CD4-positive, alpha-beta T cell treated with Interleukin-2 at 100 ng/mL for 4 hours (primary cell): ENCODE data around the gene CKAP2.
"Not testable (repeated sequence)": the region's sequence is repeated elsewhere in the genome, so short reads cannot be mapped to it uniquely, and the experiment has no call there.

Experiments used
- DNase-seq: peaks from one replicate; pipeline ENCODE4 v3.0.0-alpha.2; 2020; ENCODE audit warnings: low spot score

CKAP2 gene

GRCh38 chr13:52451135-52451804 is 4.0 kb upstream of the CKAP2 start:
- DNase-seq, result no peak

- no peak for DNase-seq
Observed at GRCh38 chr13:52452470-52452869, 2.8 kb upstream of the CKAP2 start.

GRCh38 chr13:52454459-52454819 is 839 bp upstream of the CKAP2 start:
- peak; percentile 13 for DNase-seq

- DNase-seq, result peak; percentile 76
Observed at GRCh38 chr13:52455677-52456041, 381 bp downstream of the CKAP2 start.

GRCh38 chr13:52459668-52460067 is 4.4 kb downstream of the CKAP2 start:
- no peak for DNase-seq

GRCh38 chr13:52461265-52461664 is 6.0 kb downstream of the CKAP2 start:
- DNase-seq, result no peak

- DNase-seq, result no peak
Observed at GRCh38 chr13:52463526-52463925, 8.2 kb downstream of the CKAP2 start.

GRCh38 chr13:52468487-52468886 is 13.2 kb downstream of the CKAP2 start:
- DNase-seq, result not testable (repeated sequence)

- DNase-seq, result not testable (repeated sequence)
Observed at GRCh38 chr13:52480677-52481428, 25.6 kb downstream of the CKAP2 start.

GRCh38 chr13:52487078-52487477 is 31.8 kb downstream of the CKAP2 start:
- not testable (repeated sequence) for DNase-seq

- not testable (repeated sequence) for DNase-seq
Observed at GRCh38 chr13:52488763-52489162, 33.5 kb downstream of the CKAP2 start.

GRCh38 chr13:52491015-52491414 is 35.7 kb downstream of the CKAP2 start:
- not testable (repeated sequence) for DNase-seq

GRCh38 chr13:52494241-52494640 is 39.0 kb downstream of the CKAP2 start:
- not testable (repeated sequence) for DNase-seq

- not testable (repeated sequence) for DNase-seq
Observed at GRCh38 chr13:52497979-52498378, 42.7 kb downstream of the CKAP2 start.

GRCh38 chr13:52502277-52502676 is 47.0 kb downstream of the CKAP2 start:
- not testable (repeated sequence) for DNase-seq

- not testable (repeated sequence) for DNase-seq
Observed at GRCh38 chr13:52505843-52506242, 50.6 kb downstream of the CKAP2 start.

GRCh38 chr13:52509532-52509931 is 54.3 kb downstream of the CKAP2 start:
- DNase-seq, result not testable (repeated sequence)

GRCh38 chr13:52510221-52510797 is 55.0 kb downstream of the CKAP2 start:
- not testable (repeated sequence) for DNase-seq

- not testable (repeated sequence) for DNase-seq
Observed at GRCh38 chr13:52511598-52511997, 56.3 kb downstream of the CKAP2 start.

GRCh38 chr13:52513957-52514596 is 58.8 kb downstream of the CKAP2 start:
- DNase-seq, result peak; percentile 42

- not testable (repeated sequence) for DNase-seq
Observed at GRCh38 chr13:52523323-52523722, 68.0 kb downstream of the CKAP2 start.
